Uterus (tissue), 2 donors: Measurements from ENCODE around the gene CHPT1.

ENCODE experiments used
- CTCF ChIP-seq, 4 experiments: fragments of 200-600 bp in 2 of 4; fragments of 450-650 bp in 2 of 4; sonication (generic) in 2 of 4; IDR thresholded peaks; one replicate each; pipeline ENCODE4 v1.5.1; 2016 to 2019; ENCODE audit warnings: antibody characterized with exemption in 4 of 4, mild to moderate bottlenecking in 2 of 4, moderate library complexity in 1 of 4
- POLR2A ChIP-seq, 2 donors: fragments of 450-650 bp; IDR thresholded peaks; one replicate each; pipeline ENCODE4 v1.6.1; 2016; ENCODE audit warnings: antibody characterized with exemption in 2 of 2, mild to moderate bottlenecking in 1 of 2, moderate library complexity in 1 of 2

GRCh38 chr12:101759396-101760047 lies 62.1 kb downstream of the CHPT1 start:
- TF ChIP-seq POLR2A (IDR thresholded peaks at IDR 0.05) (no peak), CTCF (IDR thresholded peaks at IDR 0.05) (peak; percentile 45 to 70 (median 67))
